ENCODE data around the gene GCLM.
"Not testable (repeated sequence)": the region's sequence is repeated elsewhere in the genome, so short reads cannot be mapped to it uniquely, and the experiment has no call there.

The GCLM gene

GRCh38 chr1:93909146-93910050, at the start of gene GCLM:
Gene GCLM (minus strand): TSS chr1:93909430. CDS start chr1:93909163, 267 bp downstream.
- Mint-ChIP-seq H3K4me3 (peak within 1 kb of the TSS; percentile 97), H3K27ac (peak within 1 kb of the TSS; percentile 99), H3K36me3 (peaks cover 2% of the 10 kb centered on the region), H3K4me1 (peaks cover 37% of the 10 kb centered on the region), H3K27me3 (no peaks in the 10 kb centered on the region), H3K9me3 (no peaks in the 10 kb centered on the region)

DNA sequence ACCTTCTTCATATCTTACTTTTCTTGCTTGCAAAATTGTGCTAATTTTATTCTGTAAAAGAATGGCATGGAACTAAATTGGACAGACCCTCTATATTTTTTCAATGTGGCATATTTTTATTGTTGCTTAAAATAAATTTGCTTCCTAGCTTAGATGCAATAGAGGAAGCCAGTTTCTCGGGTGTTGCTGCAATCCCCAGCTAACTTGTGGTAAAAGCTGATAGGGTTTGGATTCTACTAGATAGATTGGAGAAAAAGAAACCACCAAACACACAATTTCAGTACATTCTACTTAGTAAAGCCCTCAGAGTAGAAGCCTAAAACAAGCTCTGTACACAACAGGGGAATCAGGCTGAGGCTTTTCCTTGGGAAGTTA, 49.5 kb upstream of the GCLM start:
- Mint-ChIP-seq H3K27me3 (peaks cover 6% of the 10 kb centered on the region), H3K9me3 (peaks cover 30% of the 10 kb centered on the region), H3K4me1 (no peaks in the 10 kb centered on the region), H3K27ac (no peak overlapping the region), H3K4me3 (no peak overlapping the region), H3K36me3 (peaks cover 16% of the 10 kb centered on the region)

DNA sequence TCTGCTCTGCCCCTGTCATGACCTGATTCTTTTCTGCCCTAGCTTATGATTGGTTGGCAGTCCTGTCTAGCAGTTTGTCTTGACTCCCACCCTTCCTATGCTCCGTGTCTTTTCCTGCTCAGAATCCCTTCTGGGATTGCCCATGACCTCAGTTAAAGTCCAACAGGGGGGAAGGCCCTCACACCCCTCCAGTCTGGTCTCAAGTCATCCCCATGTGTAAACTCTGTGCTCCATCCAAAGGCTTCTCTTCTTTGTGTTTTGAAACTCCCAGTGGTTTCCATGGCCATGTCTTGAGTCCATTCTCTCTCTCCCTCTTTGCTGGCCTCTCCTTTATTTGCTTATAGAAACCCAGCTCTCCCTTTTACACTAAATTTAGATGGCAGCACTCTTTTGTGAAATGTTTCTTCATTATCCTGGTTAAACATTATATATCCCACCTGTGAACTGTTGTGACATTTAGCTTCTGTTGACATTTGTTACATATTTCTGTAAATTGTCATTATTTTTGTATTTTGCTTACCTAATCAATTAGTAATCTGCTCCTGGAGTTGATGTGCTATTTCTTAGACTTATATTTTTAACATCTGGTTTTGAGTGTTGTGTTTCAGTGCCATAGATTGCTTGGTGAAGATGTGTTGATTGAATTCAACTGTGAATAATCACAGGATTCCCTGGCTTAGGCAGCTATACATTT, 48.9 kb upstream of the GCLM start:
- Mint-ChIP-seq H3K36me3 (peaks cover 16% of the 10 kb centered on the region), H3K9me3 (peaks cover 30% of the 10 kb centered on the region), H3K4me1 (no peaks in the 10 kb centered on the region), H3K27ac (no peak overlapping the region), H3K27me3 (peaks cover 6% of the 10 kb centered on the region), H3K4me3 (no peak overlapping the region)

- peaks cover 40% of the 10 kb centered on the region for H3K9me3 Mint-ChIP-seq
- H3K27me3 Mint-ChIP-seq = peaks cover 8% of the 10 kb centered on the region
- no peaks in the 10 kb centered on the region for H3K4me1 Mint-ChIP-seq
- peaks cover 19% of the 10 kb centered on the region for H3K36me3 Mint-ChIP-seq
- no peak overlapping the region for H3K4me3 Mint-ChIP-seq
- no peak overlapping the region for H3K27ac Mint-ChIP-seq
Observed at GRCh38 chr1:93955765-93956164, 46.5 kb upstream of the GCLM start.

- not testable (repeated sequence) for H3K4me3 Mint-ChIP-seq, H3K4me1 Mint-ChIP-seq, H3K36me3 Mint-ChIP-seq, H3K27ac Mint-ChIP-seq
- H3K27me3 Mint-ChIP-seq = peaks cover 13% of the 10 kb centered on the region
- peaks cover 16% of the 10 kb centered on the region for H3K9me3 Mint-ChIP-seq
Observed at GRCh38 chr1:93947002-93947686, 37.9 kb upstream of the GCLM start.

- Mint-ChIP-seq H3K27ac (no peak overlapping the region), H3K27me3 (peaks cover 3% of the 10 kb centered on the region), H3K36me3 (no peaks in the 10 kb centered on the region), H3K4me1 (no peaks in the 10 kb centered on the region), H3K4me3 (no peak overlapping the region), H3K9me3 (peaks cover 11% of the 10 kb centered on the region)
Observed at GRCh38 chr1:93938461-93939145, 29.4 kb upstream of the GCLM start.

DNA sequence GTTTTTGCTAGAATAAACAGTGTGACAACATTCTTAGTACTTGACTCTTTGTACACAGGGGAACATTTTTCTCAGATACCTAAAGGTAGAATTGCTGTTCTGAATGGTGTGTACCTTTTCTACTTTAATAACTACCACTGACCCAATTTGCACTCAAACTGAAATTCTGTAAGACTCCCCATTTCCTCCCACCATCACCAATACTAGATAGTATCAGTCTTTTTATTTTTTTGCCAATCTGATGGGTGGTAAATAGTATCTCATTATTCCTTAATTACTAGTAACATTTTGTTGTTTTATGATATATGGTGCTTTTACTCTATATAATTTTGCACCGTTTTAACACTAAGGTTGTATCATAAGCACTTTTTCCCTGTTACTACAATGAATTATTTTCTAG, 28.8 kb upstream of the GCLM start:
- Mint-ChIP-seq H3K9me3 (peaks cover 12% of the 10 kb centered on the region), H3K27ac (no peak overlapping the region), H3K4me1 (no peaks in the 10 kb centered on the region), H3K4me3 (no peak overlapping the region), H3K36me3 (no peaks in the 10 kb centered on the region), H3K27me3 (peaks cover 3% of the 10 kb centered on the region)

- Mint-ChIP-seq H3K36me3 (peaks cover 10% of the 10 kb centered on the region), H3K4me3 (no peak overlapping the region), H3K27ac (no peak overlapping the region), H3K4me1 (no peaks in the 10 kb centered on the region), H3K27me3 (peaks cover 12% of the 10 kb centered on the region), H3K9me3 (peaks cover 41% of the 10 kb centered on the region)
Observed at GRCh38 chr1:93925206-93925605, 16.0 kb upstream of the GCLM start.

GRCh38 chr1:93919780-93920179, 10.6 kb upstream of the GCLM start:
- Mint-ChIP-seq H3K27ac (no peak overlapping the region), H3K36me3 (peaks cover 4% of the 10 kb centered on the region), H3K4me1 (no peaks in the 10 kb centered on the region), H3K9me3 (no peaks in the 10 kb centered on the region), H3K4me3 (no peak overlapping the region), H3K27me3 (peaks cover 2% of the 10 kb centered on the region)

- H3K27ac Mint-ChIP-seq = no peak overlapping the region
- H3K4me1 Mint-ChIP-seq = no peaks in the 10 kb centered on the region
- no peak overlapping the region for H3K4me3 Mint-ChIP-seq
- no peaks in the 10 kb centered on the region for H3K9me3 Mint-ChIP-seq
- H3K36me3 Mint-ChIP-seq = peaks cover 4% of the 10 kb centered on the region
- H3K27me3 Mint-ChIP-seq = no peaks in the 10 kb centered on the region
Observed at GRCh38 chr1:93917302-93917701, 8.1 kb upstream of the GCLM start.

DNA sequence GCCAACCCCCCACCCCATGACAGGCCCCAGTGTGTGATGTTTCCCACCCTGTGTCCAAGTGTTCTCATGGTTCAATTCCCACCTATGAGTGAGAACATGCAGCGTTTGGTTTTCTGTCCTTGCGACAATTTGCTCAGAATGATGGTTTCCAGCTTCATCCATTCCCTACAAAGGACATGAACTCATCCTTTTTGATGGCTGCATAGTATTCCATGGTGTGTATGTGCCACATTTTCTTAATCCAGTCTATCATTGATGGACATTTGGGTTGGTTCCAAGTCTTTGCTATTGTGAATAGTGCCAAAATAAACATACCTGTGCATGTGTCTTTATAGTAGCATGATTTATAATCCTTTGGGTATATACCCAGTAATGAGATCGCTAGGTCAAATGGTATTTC, 1.6 kb upstream of the GCLM start:
- not testable (repeated sequence) for H3K4me3 Mint-ChIP-seq, H3K9me3 Mint-ChIP-seq, H3K36me3 Mint-ChIP-seq, H3K27ac Mint-ChIP-seq, H3K27me3 Mint-ChIP-seq
- peaks cover 29% of the 10 kb centered on the region for H3K4me1 Mint-ChIP-seq

DNA sequence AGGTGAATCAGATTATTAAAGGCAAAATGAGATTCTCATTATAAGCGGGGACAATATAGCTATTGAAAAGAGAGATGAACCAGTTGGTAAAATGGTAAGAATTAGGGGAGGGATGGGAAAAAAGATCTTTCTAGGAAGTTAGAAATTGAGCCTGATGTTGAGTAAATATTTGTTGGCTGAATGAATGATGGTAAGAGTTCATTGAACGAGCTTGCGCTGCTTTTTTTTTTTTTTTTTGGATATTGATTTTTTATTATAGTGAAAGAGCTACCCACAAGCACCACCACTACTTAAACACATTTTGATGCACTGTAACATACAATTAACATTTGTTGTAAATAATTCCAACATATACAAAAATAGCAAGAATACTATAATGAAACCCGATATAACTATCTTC, 1.1 kb upstream of the GCLM start:
- Mint-ChIP-seq H3K27me3 (no peaks in the 10 kb centered on the region), H3K27ac (peak overlapping the region; percentile 84), H3K4me1 (peaks cover 31% of the 10 kb centered on the region), H3K9me3 (no peaks in the 10 kb centered on the region), H3K4me3 (peak overlapping the region; percentile 88), H3K36me3 (peaks cover 2% of the 10 kb centered on the region)

DNA sequence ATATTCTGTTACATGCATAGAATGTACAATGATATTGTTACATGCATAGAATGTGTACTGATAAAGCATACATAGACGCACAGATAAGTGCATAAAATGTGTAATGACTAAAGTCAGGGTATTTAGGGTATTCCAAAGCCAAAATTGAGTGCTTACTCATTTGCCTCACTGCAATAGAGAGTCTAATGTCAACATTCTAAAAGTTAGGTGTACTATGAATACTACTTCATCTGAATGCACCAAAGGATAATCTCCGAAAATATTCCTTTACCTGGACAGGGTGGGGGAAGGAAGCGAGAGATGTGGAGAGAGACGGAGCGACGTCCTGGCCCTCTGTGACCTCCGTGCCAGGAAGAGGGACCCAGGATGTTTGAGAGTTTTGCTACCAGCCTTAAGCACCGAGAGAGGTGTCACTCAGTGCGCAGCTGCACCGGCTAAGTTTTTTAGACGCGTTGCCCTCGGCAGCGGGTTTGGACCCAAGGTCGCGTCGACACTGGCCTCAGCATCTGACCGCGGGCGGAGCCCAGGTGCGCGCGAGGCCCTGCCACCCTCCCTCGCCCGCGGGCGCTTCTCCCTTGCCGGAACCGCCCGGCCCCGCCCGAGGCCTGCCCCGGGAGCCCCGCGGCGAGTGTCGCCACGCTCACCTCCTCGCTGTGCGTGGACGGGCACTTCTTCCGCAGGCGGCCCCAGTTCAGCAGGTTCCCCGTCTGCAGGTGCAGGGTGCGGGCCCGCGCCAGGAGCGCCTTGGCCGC, 660 bp downstream of the GCLM start:
- Mint-ChIP-seq H3K4me3 (peak overlapping the region; percentile 97), H3K4me1 (peaks cover 45% of the 10 kb centered on the region), H3K27ac (peak overlapping the region; percentile 99)

DNA sequence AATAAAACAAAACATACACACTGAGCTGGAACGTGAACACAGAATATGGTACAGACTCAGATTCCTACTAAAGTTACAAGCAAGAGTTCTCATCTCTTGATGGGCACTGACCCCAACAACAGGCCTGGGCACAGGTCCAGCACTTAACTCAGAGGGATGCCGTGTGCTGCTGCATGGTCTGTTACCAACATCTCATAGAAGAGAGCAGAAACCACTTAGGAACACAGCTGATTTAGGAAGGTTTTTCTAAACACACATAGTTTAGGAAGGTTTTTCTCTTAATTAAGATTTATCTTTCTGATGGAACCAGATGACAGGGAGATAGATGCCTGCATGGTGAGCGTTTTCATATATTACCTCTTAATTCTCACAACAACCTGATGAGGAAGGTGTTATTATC, 1.5 kb downstream of the GCLM start:
- no peaks in the 10 kb centered on the region for H3K27me3 Mint-ChIP-seq
- no peaks in the 10 kb centered on the region for H3K9me3 Mint-ChIP-seq
- H3K27ac Mint-ChIP-seq = peak overlapping the region; percentile 38
- H3K36me3 Mint-ChIP-seq = peaks cover 2% of the 10 kb centered on the region
- peak overlapping the region; percentile 97 for H3K4me3 Mint-ChIP-seq
- H3K4me1 Mint-ChIP-seq = peaks cover 46% of the 10 kb centered on the region

More for the DNA sequence above, 660 bp downstream of the GCLM start:
- Mint-ChIP-seq H3K36me3 (peaks cover 2% of the 10 kb centered on the region), H3K27me3 (no peaks in the 10 kb centered on the region), H3K9me3 (no peaks in the 10 kb centered on the region)

DNA sequence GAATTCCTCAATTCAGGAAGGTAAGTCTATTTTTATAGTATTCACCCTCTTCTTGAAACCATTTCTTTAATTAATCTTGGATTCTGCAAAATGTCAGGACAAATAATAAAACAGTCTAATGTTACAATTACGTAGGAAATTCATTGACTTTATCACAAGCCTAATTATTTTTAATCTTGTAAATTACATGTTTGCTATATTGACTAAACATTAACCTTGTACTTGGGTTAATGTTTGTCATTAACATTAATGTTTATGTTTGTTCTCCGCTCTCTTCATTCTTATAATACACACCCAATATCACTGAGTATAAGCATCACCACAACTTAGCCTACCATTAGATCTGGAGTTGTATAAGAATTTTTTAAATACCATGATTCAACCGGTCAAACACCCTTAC, 2.8 kb downstream of the GCLM start:
- Mint-ChIP-seq H3K9me3 (no peaks in the 10 kb centered on the region), H3K27ac (no peak overlapping the region), H3K36me3 (peaks cover 6% of the 10 kb centered on the region), H3K4me1 (peaks cover 50% of the 10 kb centered on the region), H3K4me3 (peak overlapping the region; percentile 17), H3K27me3 (no peaks in the 10 kb centered on the region)
